Loucy (cell line): Measurements from ENCODE around the gene HDX.

Source experiments
- CTCF ChIP-seq: fragments of 200-600 bp; sonication (generic); conservative IDR thresholded peaks from 2 replicates; pipeline ENCODE4 v1.5.1; 2014; ENCODE audit warnings: mild to moderate bottlenecking, antibody characterized with exemption, low read length
- EZH2phosphoT487 ChIP-seq: fragments of 200-600 bp; IDR thresholded peaks from 2 replicates; pipeline ENCODE4 v1.6.1; 2018; ENCODE audit warnings: antibody characterized with exemption, mild to moderate bottlenecking, moderate library complexity, borderline replicate concordance

GRCh38 chrX:84453351-84454246, 48.7 kb downstream of the HDX start:
- TF ChIP-seq CTCF (no peak), EZH2phosphoT487 (no peak)
